ENCODE measurements around the gene SLC37A3. TPM values are rescaled to one million over a fixed set of nuclear protein-coding genes. Genes with fewer than 3 reads are reported as not detected.
"Not testable (repeated sequence)": the region's sequence is repeated elsewhere in the genome, so short reads cannot be mapped to it uniquely, and the experiment has no call there.

The SLC37A3 gene
- total and polyA plus RNA-seq, 3 donors from 2014 or later = 23.8 to 67.3 (median 44.7) TPM

DNA sequence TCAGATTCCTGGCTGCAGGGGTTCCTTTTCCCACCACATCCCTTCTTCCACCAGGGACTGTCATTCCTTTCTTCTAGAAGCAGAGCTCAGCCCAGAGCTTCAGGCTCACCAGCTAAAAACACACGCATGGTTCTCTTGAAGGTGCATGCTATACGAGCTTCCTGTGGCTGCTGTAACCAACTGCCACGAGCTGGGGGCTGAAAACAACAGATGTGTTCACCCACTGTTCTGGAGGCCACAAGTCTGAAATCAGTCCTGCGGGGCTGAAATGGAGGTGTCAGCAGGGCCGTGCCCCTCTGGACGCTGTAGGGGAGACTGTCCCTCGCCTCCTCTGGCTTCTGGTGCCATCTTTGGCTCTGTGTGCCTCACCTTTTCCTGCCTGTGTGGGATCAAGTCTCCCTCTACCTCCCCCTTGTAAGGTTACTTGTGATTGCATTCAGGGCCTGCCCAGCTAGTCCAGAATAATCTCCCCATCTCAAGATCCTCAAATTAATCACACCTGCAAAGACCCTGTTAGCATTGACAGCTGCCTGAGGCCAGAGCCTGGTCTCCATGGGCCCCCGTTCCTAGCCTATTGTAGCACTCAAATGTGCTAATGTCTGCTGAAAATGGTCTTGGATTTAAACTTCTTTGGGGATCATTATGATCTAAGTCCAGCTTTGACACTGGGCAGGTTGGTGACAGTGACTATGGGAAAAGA lies 19.3 kb upstream of the SLC37A3 start:
- Histone ChIP-seq H3K36me3 (ENCODE audit: low read depth, missing control alignments) (no peaks in the 10 kb centered on the region), H3K9me3 (no peaks in the 10 kb centered on the region), H3K27me3 (no peaks in the 10 kb centered on the region), H3K4me1 (no peaks in the 10 kb centered on the region), H3K4me3 (no peak overlapping the region), H3K27ac (no peak overlapping the region)
- WGBS, 2 donors = 83 to 88% methylated on average over 8 of the region's 8 CpGs
- DNase-seq = no peak
- TF ChIP-seq, protein P1, sequence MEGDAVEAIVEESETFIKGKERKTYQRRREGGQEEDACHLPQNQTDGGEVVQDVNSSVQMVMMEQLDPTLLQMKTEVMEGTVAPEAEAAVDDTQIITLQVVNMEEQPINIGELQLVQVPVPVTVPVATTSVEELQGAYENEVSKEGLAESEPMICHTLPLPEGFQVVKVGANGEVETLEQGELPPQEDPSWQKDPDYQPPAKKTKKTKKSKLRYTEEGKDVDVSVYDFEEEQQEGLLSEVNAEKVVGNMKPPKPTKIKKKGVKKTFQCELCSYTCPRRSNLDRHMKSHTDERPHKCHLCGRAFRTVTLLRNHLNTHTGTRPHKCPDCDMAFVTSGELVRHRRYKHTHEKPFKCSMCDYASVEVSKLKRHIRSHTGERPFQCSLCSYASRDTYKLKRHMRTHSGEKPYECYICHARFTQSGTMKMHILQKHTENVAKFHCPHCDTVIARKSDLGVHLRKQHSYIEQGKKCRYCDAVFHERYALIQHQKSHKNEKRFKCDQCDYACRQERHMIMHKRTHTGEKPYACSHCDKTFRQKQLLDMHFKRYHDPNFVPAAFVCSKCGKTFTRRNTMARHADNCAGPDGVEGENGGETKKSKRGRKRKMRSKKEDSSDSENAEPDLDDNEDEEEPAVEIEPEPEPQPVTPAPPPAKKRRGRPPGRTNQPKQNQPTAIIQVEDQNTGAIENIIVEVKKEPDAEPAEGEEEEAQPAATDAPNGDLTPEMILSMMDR (IDR thresholded peaks at IDR 0.05) = no peak
- TF ChIP-seq POLR2A (IDR thresholded peaks at IDR 0.05) = no peak
- intact Hi-C loops (cut with DNase I; ENCODE audit: low total_unique reads) = no loop called here

DNA sequence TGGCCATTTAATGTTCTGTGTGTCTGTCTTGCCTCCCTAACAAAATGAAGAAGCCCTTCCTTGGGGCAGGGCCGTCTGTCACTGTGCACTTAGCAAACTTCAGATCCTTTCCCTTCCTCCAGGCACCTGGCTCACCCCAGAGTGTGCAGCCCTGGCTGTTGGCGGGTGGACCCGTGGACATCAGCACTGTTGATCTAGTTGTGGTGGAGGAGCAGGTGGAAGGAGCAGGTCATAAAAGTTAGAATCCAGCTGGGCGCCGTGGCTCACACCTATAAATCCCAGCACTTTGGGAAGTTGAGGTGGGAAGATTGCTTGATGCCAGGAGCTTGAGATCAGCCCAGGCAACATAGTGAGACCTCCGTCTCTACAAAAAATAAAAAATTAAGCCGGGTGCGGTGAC lies 18.2 kb upstream of the SLC37A3 start:
- DNase-seq = no peak
- TF ChIP-seq POLR2A (IDR thresholded peaks at IDR 0.05) = no peak
- TF ChIP-seq, protein P1 (IDR thresholded peaks at IDR 0.05) = no peak
- Histone ChIP-seq H3K4me1 (no peaks in the 10 kb centered on the region), H3K36me3 (ENCODE audit: low read depth, missing control alignments) (no peaks in the 10 kb centered on the region), H3K4me3 (no peak overlapping the region), H3K9me3 (no peaks in the 10 kb centered on the region), H3K27me3 (no peaks in the 10 kb centered on the region), H3K27ac (no peak overlapping the region)
- intact Hi-C loops (cut with DNase I; ENCODE audit: low total_unique reads) = no loop called here
- WGBS, 2 donors = 77 to 86% methylated on average over 8 of the region's 8 CpGs

DNA sequence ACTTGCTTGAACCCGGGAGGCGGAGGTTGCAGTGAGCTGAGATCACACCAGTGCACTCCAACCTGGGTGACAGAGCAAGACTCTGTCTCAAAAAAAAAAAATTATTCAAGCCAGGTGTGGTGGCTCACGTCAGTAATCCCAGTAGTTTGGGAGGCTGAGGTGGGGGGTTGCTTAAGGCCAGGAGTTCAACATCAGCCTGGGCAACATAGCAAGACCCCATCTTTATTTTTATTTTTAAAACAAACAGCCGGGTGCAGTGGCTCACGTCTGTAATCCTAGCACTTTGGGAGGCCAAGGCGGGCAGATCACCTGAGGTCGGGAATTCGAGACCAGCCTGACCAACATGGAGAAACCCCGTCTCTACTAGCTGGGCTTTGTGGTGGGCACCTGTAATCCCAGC lies 17.5 kb upstream of the SLC37A3 start:
- H3K27me3 ChIP-seq; H3K4me1 ChIP-seq; intact Hi-C loops (cut with DNase I; ENCODE audit: low total_unique reads); H3K27ac ChIP-seq; H3K36me3 ChIP-seq (ENCODE audit: low read depth, missing control alignments); DNase-seq; H3K9me3 ChIP-seq; H3K4me3 ChIP-seq: not testable (repeated sequence)
- 93 to 95% methylated on average over 9 of the region's 9 CpGs for WGBS, 2 donors

DNA sequence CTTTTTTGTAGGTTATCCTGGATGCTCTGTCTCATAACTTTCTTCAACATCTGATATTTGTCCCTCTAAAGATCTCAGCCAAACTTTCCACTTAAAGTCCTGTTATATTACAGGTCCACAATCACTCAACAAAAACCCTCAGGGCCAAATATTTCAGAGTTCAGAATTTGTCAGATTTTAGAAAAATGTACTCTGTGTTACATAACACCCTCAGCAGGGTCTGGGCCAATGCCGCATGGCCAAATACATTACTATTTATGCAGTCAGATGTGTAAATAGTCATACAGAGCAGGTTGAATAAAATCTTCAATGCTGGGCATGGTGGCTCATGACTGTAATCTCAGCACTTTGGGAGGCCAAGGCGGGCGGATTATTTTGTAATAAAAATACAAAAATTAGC lies 17.0 kb upstream of the SLC37A3 start:
- no peaks in the 10 kb centered on the region for H3K9me3 ChIP-seq
- H3K27ac ChIP-seq = no peak overlapping the region
- 86 to 97% methylated on average over 3 of the region's 3 CpGs for WGBS, 2 donors
- intact Hi-C loops (cut with DNase I; ENCODE audit: low total_unique reads) = no loop called here
- H3K36me3 ChIP-seq (ENCODE audit: low read depth, missing control alignments) = no peaks in the 10 kb centered on the region
- DNase-seq = no peak
- TF ChIP-seq, protein P1 (IDR thresholded peaks at IDR 0.05) = no peak
- no peak for TF ChIP-seq POLR2A (IDR thresholded peaks at IDR 0.05)
- H3K4me3 ChIP-seq = no peak overlapping the region
- H3K27me3 ChIP-seq = no peaks in the 10 kb centered on the region
- H3K4me1 ChIP-seq = no peaks in the 10 kb centered on the region

DNA sequence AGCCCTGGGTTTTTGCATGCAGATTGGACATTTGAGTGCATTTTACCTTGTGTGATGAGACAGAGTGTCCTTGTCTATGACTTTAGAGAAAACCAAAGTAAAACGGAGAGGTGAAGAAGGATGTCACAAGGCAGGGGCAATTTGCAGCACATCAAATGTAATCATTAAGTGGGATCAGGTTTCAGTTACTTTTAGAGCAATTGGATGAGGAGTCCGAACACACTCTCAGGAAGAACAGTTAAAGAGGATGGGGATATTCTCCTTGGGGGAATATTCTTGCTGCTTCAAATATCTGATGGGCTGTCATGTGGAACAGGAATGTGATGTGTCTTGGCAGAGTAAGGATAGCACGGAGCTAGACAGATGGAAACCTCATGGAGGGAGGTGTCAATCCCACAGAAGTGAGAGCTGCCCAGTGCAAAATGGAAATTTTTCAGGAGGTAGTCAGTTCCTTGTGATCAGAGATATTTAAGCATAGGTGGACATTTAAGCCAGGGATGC lies 6.3 kb upstream of the SLC37A3 start:
- DNase-seq = no peak
- Histone ChIP-seq H3K9me3 (no peaks in the 10 kb centered on the region), H3K27me3 (no peaks in the 10 kb centered on the region), H3K36me3 (ENCODE audit: low read depth, missing control alignments) (no peaks in the 10 kb centered on the region), H3K4me3 (no peak overlapping the region), H3K27ac (no peak overlapping the region), H3K4me1 (no peaks in the 10 kb centered on the region)
- intact Hi-C loops (cut with DNase I; ENCODE audit: low total_unique reads) = no loop called here
- TF ChIP-seq, protein P1 (IDR thresholded peaks at IDR 0.05) = no peak
- 63 to 66% methylated on average over 3 of the region's 3 CpGs for WGBS, 2 donors
